Uterus (tissue), 2 donors: ENCODE data around the gene EIF1AD.
"Not testable (repeated sequence)": the region's sequence is repeated elsewhere in the genome, so short reads cannot be mapped to it uniquely, and the experiment has no call there.

Experiments used
- POLR2A ChIP-seq, 2 donors: fragments of 450-650 bp; IDR thresholded peaks; one replicate each; pipeline ENCODE4 v1.6.1; 2016; ENCODE audit warnings: antibody characterized with exemption in 2 of 2, mild to moderate bottlenecking in 1 of 2, moderate library complexity in 1 of 2
- TF ChIP-seq, protein P1 (sequence below), 4 experiments: fragments of 200-600 bp in 2 of 4; fragments of 450-650 bp in 2 of 4; sonication (generic) in 2 of 4; IDR thresholded peaks; one replicate each; pipeline ENCODE4 v1.5.1; 2016 to 2019; ENCODE audit warnings: antibody characterized with exemption in 4 of 4, mild to moderate bottlenecking in 2 of 4, moderate library complexity in 1 of 4

DNA sequence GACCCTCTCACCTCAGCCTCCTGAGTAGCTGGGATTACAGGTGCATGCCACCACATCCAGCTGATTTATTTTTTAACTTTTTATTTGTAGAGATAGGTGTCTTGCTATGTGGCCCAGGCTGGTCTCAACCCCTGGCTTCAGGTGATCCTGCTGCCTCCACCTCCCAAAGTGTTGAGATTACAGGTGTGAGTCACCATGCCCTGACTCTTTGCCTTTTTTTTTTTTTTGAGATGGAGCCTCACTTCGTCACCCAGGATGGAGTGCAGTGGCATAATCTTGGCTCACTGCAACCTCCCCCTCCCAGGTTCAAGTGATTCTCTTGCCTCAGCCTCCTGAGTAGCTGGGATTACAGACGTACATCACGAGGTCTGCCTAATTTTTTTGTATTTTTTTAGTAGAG lies 50.3 kb downstream of the EIF1AD start:
- TF ChIP-seq, protein P1, sequence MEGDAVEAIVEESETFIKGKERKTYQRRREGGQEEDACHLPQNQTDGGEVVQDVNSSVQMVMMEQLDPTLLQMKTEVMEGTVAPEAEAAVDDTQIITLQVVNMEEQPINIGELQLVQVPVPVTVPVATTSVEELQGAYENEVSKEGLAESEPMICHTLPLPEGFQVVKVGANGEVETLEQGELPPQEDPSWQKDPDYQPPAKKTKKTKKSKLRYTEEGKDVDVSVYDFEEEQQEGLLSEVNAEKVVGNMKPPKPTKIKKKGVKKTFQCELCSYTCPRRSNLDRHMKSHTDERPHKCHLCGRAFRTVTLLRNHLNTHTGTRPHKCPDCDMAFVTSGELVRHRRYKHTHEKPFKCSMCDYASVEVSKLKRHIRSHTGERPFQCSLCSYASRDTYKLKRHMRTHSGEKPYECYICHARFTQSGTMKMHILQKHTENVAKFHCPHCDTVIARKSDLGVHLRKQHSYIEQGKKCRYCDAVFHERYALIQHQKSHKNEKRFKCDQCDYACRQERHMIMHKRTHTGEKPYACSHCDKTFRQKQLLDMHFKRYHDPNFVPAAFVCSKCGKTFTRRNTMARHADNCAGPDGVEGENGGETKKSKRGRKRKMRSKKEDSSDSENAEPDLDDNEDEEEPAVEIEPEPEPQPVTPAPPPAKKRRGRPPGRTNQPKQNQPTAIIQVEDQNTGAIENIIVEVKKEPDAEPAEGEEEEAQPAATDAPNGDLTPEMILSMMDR (IDR thresholded peaks at IDR 0.05): not testable (repeated sequence)
- not testable (repeated sequence) for TF ChIP-seq POLR2A (IDR thresholded peaks at IDR 0.05)
